ENCODE results near the gene TNS1.

- no peak for TF ChIP-seq CTCF (IDR thresholded peaks at IDR 0.05)
- no peak for TF ChIP-seq EZH2 (IDR thresholded peaks at IDR 0.05; ENCODE audit: borderline replicate concordance, insufficient read depth, low read depth, low read length, poor library complexity, severe bottlenecking)
Observed at GRCh38 chr2:217903142-217903858, 99.5 kb downstream of the TNS1 start.

Measured in B cell (primary cell).